Panc1 (cell line): ENCODE data around the gene DHH. TPM values are rescaled to one million over a fixed set of nuclear protein-coding genes. Genes with fewer than 3 reads are reported as not detected.

Source experiments
- ATAC-seq: fragments of 200-7000 bp; cut with Tn5 transposase; 2 replicates; pipeline ENCODE4 v1.9.1; 2020; ENCODE audit warnings: mild to moderate bottlenecking, moderate library complexity
- BruUV-seq: library from RNA; stranded (reverse); fragments of 400-500 nt; replicated peaks from 2 replicates; lab custom pipeline; 2021; lab: Mats Ljungman, UMichigan
- CTCF ChIA-PET: fragments of 300-600 bp; sonication (Branson Sonifier 250); formaldehyde crosslinking; loops from one replicate; lab custom pipeline; 2022; ENCODE audit warnings: antibody characterized with exemption; lab: Charles Lee
- POLR2A ChIA-PET: fragments of 300-600 bp; sonication (Branson Sonifier 250); formaldehyde crosslinking; loops from one replicate; lab custom pipeline; 2022; ENCODE audit warnings: antibody characterized with exemption; lab: Charles Lee
- DNase-seq: peaks from one replicate; pipeline ENCODE4 v3.0.0-alpha.2; 2010; ENCODE audit warnings: low read depth, low spot score
- H3K27ac ChIP-seq: 2 replicates; pipeline ENCODE4 v1.5.1; 2011; ENCODE audit warnings: mild to moderate bottlenecking, low read length, inconsistent platforms
- H3K27me3 ChIP-seq: fragments of 200-500 bp; sonication (Bioruptor generic); 2 replicates; pipeline ENCODE4 v1.6.0; 2014; ENCODE audit warnings: low read length, inconsistent platforms; ENCODE audit not compliant: control insufficient read depth, insufficient read depth
- H3K36me3 ChIP-seq: fragments of 200-500 bp; sonication (Bioruptor generic); 2 replicates; pipeline ENCODE4 v1.5.1; 2014; ENCODE audit warnings: inconsistent platforms, mild to moderate bottlenecking, low read length, moderate library complexity; ENCODE audit not compliant: control insufficient read depth, insufficient read depth
- H3K4me1 ChIP-seq: 2 replicates; pipeline ENCODE4 v1.5.1; 2011; ENCODE audit warnings: inconsistent platforms, mild to moderate bottlenecking, low read length, moderate library complexity; ENCODE audit not compliant: control insufficient read depth, insufficient read depth
- H3K4me3 ChIP-seq, 2 experiments: 2 replicates each; pipeline ENCODE4 v1.5.1; 2011 to 2012; ENCODE audit warnings: low read depth in 2 of 2, low read length in 2 of 2, mild to moderate bottlenecking in 2 of 2, inconsistent platforms in 1 of 2, moderate library complexity in 1 of 2
- H3K9me3 ChIP-seq: fragments of 200-500 bp; sonication (Bioruptor generic); 2 replicates; pipeline ENCODE4 v1.5.1; 2014; ENCODE audit warnings: low read depth, mild to moderate bottlenecking, inconsistent platforms, low read length, moderate library complexity; ENCODE audit not compliant: control insufficient read depth, insufficient read depth
- CTCF ChIP-seq: fragments of 450-650 bp; IDR thresholded peaks from 2 replicates; pipeline ENCODE4 v1.5.1; 2017; ENCODE audit warnings: mild to moderate bottlenecking
- POLR2AphosphoS5 ChIP-seq: IDR thresholded peaks from 2 replicates; pipeline ENCODE4 v1.6.1; 2012; ENCODE audit warnings: mild to moderate bottlenecking, low read depth, low read length, moderate library complexity
- SIN3A ChIP-seq: IDR thresholded peaks from 2 replicates; pipeline ENCODE4 v1.6.1; 2012; ENCODE audit warnings: low read depth, mild to moderate bottlenecking, low read length, moderate library complexity, borderline replicate concordance; ENCODE audit not compliant: insufficient read depth
- TCF7L2 ChIP-seq: IDR thresholded peaks from 2 replicates; pipeline ENCODE4 v1.6.1; 2011; ENCODE audit warnings: mild to moderate bottlenecking, low read depth, low read length, inconsistent platforms
- in situ Hi-C: cut with HindIII; loops from 2 replicates; pipeline ENCODE4 v1.10.0; 2016; ENCODE audit warnings: low sequenced_read_pairs, low pct_unique_long_range_greater_than_20kb
- intact Hi-C: fragments of 100-400 bp; cut with micrococcal nuclease; formaldehyde crosslinking; loops from one replicate; pipeline ENCODE4 v1.10.0; 2022; ENCODE audit not compliant: unreplicated experiment
- total RNA-seq: library from RNA; stranded (reverse); gene quantifications from one replicate; pipeline ENCODE4 v1.2.1, GENCODE V29; 2021; ENCODE audit not compliant: unreplicated experiment
- TF ChIP-seq, protein P1 (sequence below), 2 experiments: IDR thresholded peaks; 2 replicates each; pipeline ENCODE4 v1.6.1; 2011 to 2012; ENCODE audit warnings: low read depth in 2 of 2, control low read depth in 1 of 2, low read length in 1 of 2, mild to moderate bottlenecking in 1 of 2, moderate library complexity in 1 of 2; ENCODE audit not compliant: insufficient read depth in 1 of 2

DHH gene
- total RNA-seq, 1 experiment from 2014 or later = 1.9 TPM

GRCh38 chr12:49046129-49046895 is 48.3 kb downstream of the DHH start:
- DNase-seq (no peak), ATAC-seq (no peak)
- Histone ChIP-seq H3K9me3 (no peaks in the 10 kb centered on the region), H3K4me3 (no peak overlapping the region), H3K27ac (no peak overlapping the region), H3K4me1 (no peaks in the 10 kb centered on the region), H3K27me3 (no peaks in the 10 kb centered on the region), H3K36me3 (peaks cover 41% of the 10 kb centered on the region)
- no TSS peak for BruUV-seq
- intact Hi-C loops = no loop called here
- TF ChIP-seq SIN3A (no peak), CTCF (no peak), TCF7L2 (no peak), POLR2AphosphoS5 (no peak)
- TF ChIP-seq, protein P1, sequence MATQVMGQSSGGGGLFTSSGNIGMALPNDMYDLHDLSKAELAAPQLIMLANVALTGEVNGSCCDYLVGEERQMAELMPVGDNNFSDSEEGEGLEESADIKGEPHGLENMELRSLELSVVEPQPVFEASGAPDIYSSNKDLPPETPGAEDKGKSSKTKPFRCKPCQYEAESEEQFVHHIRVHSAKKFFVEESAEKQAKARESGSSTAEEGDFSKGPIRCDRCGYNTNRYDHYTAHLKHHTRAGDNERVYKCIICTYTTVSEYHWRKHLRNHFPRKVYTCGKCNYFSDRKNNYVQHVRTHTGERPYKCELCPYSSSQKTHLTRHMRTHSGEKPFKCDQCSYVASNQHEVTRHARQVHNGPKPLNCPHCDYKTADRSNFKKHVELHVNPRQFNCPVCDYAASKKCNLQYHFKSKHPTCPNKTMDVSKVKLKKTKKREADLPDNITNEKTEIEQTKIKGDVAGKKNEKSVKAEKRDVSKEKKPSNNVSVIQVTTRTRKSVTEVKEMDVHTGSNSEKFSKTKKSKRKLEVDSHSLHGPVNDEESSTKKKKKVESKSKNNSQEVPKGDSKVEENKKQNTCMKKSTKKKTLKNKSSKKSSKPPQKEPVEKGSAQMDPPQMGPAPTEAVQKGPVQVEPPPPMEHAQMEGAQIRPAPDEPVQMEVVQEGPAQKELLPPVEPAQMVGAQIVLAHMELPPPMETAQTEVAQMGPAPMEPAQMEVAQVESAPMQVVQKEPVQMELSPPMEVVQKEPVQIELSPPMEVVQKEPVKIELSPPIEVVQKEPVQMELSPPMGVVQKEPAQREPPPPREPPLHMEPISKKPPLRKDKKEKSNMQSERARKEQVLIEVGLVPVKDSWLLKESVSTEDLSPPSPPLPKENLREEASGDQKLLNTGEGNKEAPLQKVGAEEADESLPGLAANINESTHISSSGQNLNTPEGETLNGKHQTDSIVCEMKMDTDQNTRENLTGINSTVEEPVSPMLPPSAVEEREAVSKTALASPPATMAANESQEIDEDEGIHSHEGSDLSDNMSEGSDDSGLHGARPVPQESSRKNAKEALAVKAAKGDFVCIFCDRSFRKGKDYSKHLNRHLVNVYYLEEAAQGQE (IDR thresholded peaks at IDR 0.05; ENCODE audit: insufficient read depth in 1 of 2, low read depth in 2 of 2, low read length in 1 of 2) = no peak
- in situ Hi-C loops = no loop called here
- CTCF ChIA-PET = interaction anchor here (0.6 kb wide), 1 partner anchor 73 kb away, joined by 4 read pairs; no protein-coding TSS in a partner anchor
- POLR2A ChIA-PET = no interaction called here

DNA sequence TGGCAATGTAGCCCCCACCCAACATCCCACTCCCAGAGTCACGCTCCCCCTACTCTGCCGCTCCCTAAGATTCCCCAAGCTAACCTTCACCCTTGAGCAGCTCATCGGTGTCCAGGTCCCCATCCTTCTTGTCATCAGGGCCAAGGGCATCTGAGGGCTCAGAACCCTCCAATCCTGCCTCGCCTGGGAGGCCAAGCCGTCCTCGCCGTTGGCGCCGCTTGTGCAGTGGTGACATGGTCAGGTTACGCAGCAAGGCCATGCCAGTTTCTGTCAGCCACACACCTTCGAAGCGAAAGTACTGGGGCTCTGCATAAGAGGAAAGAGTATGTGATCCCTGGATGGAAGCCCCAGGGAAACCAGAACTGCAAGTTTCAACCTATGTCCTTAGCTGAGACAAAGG is 49.9 kb downstream of the DHH start:
- Histone ChIP-seq H3K27me3 (no peaks in the 10 kb centered on the region), H3K4me1 (no peaks in the 10 kb centered on the region), H3K4me3 (no peak overlapping the region), H3K9me3 (no peaks in the 10 kb centered on the region), H3K36me3 (peaks cover 39% of the 10 kb centered on the region), H3K27ac (no peak overlapping the region)
- intact Hi-C loops = no loop called here
- POLR2A ChIA-PET = no interaction called here
- ATAC-seq (no peak), DNase-seq (no peak)
- BruUV-seq = no TSS peak
- in situ Hi-C loops = no loop called here
- CTCF ChIA-PET = interaction anchor here (0.7 kb wide), 1 partner anchor 15 kb away, joined by 6 read pairs; no protein-coding TSS in a partner anchor
- TF ChIP-seq CTCF = no peak
- no peak for TF ChIP-seq POLR2AphosphoS5
